Measurements from ENCODE around the gene CACNB2. TPM values are rescaled to one million over a fixed set of nuclear protein-coding genes. Genes with fewer than 3 reads are reported as not detected.
"Not testable (repeated sequence)": the region's sequence is repeated elsewhere in the genome, so short reads cannot be mapped to it uniquely, and the experiment has no call there.

CACNB2 gene
- total RNA-seq, 2 experiments from 2014 or later: not detected

DNA sequence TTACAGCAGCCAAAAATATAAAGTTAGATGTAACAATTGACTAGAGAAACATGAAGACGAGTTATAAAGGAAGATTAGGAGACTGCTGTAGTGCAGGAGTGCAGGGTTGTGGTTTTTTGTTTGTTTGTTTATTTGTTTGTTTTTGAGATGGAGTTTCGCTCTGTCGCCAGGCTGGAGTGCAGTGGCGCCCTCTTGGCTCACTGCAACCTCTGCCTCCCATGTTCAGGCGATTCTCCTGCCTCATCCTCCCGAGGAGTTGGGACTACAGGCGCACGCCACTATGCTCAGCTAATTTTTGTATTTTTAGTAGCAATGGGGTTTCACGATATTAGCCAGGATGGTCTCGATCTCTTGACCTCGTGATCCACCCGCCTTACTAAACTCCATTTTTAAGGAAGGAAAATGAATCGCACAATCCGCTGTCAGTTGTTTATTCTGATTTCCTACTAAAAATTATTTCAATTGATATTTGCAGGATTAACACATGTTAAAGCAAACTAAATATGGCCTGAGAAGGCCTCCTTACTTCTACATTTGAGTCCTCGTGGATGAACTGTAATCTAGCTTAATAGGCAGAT is 277.8 kb downstream of the CACNB2 start:
- no peaks in the 10 kb centered on the region for H3K36me3 Mint-ChIP-seq
- ATAC-seq (ENCODE audit: low read depth) (no peak), DNase-seq (no peak)
- no peak overlapping the region for H3K4me3 Mint-ChIP-seq
- POLR2A ChIA-PET: no interaction called here
- no peak overlapping the region for H3K27ac Mint-ChIP-seq
- no peaks in the 10 kb centered on the region for H3K4me1 Mint-ChIP-seq
- H3K27me3 Mint-ChIP-seq: no peaks in the 10 kb centered on the region
- H3K9me3 Mint-ChIP-seq: peaks cover 2% of the 10 kb centered on the region

DNA sequence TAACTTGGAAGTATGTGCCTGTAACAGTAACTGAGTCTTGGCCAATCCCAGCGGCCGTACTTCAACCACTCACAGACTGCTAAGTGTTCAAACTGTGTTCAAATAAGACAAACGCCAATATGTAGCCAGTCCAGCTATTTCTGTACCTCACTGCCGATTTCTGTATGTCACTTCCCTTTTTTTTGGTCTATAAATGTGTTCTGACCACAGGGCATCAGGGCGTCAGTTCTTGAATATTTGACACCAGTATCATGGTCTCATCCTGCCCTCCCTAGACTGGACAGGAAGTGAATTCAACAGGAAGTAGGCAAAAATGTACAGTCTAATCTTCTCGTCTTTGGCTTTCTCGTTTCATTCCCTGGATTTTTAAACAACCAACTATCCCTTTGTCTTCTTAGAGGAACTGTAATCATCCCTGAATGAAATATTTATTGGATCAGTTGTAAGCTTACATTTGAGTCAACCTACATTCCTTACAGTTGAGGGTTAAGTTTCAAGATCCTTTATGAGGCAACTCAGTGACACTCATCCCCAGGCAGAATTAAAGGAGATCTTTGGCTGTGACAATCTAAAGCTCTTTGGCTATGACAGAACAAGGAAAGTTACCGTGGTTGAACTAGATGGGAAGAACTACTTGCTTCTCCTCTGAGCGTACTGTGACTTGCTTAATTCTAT is 278.5 kb downstream of the CACNB2 start:
- DNase-seq (no peak), ATAC-seq (ENCODE audit: low read depth) (no peak)
- Mint-ChIP-seq H3K4me3 (no peak overlapping the region), H3K4me1 (no peaks in the 10 kb centered on the region), H3K27me3 (no peaks in the 10 kb centered on the region), H3K27ac (no peak overlapping the region), H3K36me3 (no peaks in the 10 kb centered on the region), H3K9me3 (peaks cover 2% of the 10 kb centered on the region)
- POLR2A ChIA-PET: no interaction called here

DNA sequence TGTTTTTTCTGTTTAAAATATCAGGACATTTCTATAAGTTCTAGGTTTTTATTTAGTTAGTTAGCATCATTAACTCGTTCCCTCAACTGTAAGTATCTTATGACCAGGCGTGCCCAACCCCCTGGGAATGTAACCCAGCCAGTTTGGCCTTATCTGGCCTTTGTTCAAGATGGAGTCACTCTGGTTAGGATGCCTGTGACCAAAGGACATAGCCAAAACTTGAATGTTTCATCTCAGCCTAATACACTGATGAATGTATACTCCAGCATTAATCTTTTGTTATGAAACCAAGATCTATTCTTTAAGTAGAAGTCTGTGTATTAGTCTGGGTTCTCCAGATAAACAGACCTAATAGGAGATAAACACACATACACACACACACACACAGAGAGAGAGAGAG is 279.7 kb downstream of the CACNB2 start:
- ATAC-seq (ENCODE audit: low read depth) (no peak), DNase-seq (no peak)
- H3K27me3 Mint-ChIP-seq: no peaks in the 10 kb centered on the region
- POLR2A ChIA-PET: no interaction called here
- no peaks in the 10 kb centered on the region for H3K36me3 Mint-ChIP-seq
- no peaks in the 10 kb centered on the region for H3K4me1 Mint-ChIP-seq
- peaks cover 2% of the 10 kb centered on the region for H3K9me3 Mint-ChIP-seq
- H3K4me3 Mint-ChIP-seq: no peak overlapping the region
- H3K27ac Mint-ChIP-seq: no peak overlapping the region

DNA sequence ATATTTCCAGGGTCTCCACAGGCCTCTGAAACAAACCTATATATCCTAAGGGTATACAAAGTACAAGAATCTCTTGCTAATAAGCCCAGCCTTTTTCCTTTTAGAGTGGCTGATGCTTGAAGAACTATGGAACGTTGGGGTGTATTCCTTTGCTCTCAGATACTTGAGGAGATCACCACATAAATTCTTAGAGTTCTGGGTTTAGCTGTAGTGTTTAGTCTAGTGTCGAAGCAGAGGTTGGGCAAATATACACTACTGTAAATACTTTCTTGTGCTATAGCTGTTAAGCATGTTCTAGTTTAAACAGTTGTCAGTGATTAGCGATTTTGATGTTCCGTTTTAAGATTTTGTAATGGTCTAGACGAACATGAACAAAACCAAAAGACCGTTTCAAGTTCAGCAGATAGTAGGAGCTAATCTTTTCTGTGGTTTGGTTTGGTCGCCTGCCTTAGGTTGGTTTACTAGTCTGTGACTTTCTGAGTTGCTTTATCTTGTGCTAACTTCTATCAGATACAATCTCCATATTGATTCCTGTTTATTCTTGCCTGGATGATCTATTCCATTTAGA is 281.6 kb downstream of the CACNB2 start:
- H3K9me3 Mint-ChIP-seq: no peaks in the 10 kb centered on the region
- H3K4me1 Mint-ChIP-seq: no peaks in the 10 kb centered on the region
- DNase-seq (no peak), ATAC-seq (ENCODE audit: low read depth) (no peak)
- no peak overlapping the region for H3K27ac Mint-ChIP-seq
- peaks cover 3% of the 10 kb centered on the region for H3K27me3 Mint-ChIP-seq
- POLR2A ChIA-PET: no interaction called here
- no peaks in the 10 kb centered on the region for H3K36me3 Mint-ChIP-seq
- no peak overlapping the region for H3K4me3 Mint-ChIP-seq

DNA sequence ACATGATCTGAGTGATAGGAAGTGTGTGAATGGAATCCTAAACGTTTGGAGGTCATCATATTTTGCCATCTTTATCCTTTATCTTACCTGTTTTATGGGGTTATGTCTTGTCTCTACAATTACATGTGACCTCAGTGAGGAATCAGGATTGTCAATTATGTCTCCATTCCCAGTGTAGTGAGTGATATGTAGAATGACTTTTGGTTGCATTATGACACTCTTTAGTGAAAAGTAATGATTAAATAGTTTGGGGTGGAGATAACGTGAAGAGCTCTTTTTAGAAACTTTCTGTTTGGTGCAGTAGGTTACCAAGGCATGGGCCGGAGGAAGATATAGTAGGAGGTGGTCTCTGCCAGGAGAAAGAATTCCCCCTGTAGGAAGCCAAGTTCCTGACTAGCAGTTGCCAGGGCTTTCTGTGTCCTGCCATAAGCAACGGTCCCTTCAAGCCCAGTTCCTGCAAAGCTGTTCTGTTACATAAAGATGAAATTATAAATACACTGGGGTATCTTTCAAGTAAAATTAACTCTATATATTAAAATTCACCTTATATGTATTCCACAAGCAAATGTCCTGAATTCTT is 282.9 kb downstream of the CACNB2 start:
- DNase-seq: no peak
- Mint-ChIP-seq H3K4me1 (no peaks in the 10 kb centered on the region), H3K36me3 (no peaks in the 10 kb centered on the region), H3K27me3 (peaks cover 3% of the 10 kb centered on the region), H3K9me3 (no peaks in the 10 kb centered on the region), H3K4me3 (no peak overlapping the region), H3K27ac (no peak overlapping the region)
- ATAC-seq (ENCODE audit: low read depth): no peak
- POLR2A ChIA-PET: no interaction called here

DNA sequence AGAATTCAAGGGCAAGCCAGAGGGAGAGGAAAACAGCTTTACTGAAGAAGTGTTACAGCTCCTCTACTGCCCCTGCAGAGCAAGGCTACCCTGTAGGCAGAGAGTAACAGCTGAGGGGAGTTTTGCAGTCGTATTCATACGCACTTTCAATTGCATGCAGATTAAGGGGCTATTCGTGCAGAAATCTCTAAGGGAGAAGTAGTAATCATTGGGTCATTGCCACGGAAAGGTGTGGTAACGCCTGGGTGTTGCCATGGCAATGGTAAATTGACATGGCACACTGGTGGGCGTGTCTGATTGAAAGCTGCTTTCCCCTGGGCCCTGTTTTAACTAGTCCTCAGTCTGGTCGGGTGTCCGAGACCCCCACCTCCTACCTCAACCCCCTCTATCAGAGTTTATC is 284.0 kb downstream of the CACNB2 start:
- no peak overlapping the region for H3K27ac Mint-ChIP-seq
- H3K4me1 Mint-ChIP-seq: no peaks in the 10 kb centered on the region
- no peaks in the 10 kb centered on the region for H3K36me3 Mint-ChIP-seq
- peaks cover 7% of the 10 kb centered on the region for H3K27me3 Mint-ChIP-seq
- H3K9me3 Mint-ChIP-seq: no peaks in the 10 kb centered on the region
- no peak overlapping the region for H3K4me3 Mint-ChIP-seq
- ATAC-seq (ENCODE audit: low read depth) (no peak), DNase-seq (no peak)
- POLR2A ChIA-PET: no interaction called here

DNA sequence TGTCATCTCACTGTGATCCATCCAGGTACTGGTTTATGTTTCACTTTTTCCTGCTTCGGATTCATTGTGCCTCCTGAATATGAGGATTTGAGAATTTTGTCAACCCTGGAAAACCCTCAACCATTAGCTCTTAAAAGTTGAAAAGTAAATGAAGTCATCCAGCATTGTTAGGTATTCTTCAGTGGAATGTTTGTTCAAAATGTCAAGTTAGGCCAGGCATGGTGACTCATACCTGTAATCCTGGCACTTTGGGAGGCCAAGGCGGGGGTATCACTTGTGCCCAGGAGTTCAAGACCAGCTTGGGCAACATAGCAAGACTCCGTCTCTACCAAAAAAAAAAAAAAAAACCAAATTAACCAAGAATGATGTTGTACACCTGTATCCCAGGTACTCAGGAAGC is 289.1 kb downstream of the CACNB2 start:
- POLR2A ChIA-PET: interaction anchor here (0.6 kb wide), 1 partner anchor 22 kb away, joined by 4 read pairs; no protein-coding TSS in a partner anchor
- Mint-ChIP-seq H3K4me3 (no peak overlapping the region), H3K27me3 (peaks cover 8% of the 10 kb centered on the region), H3K27ac (no peak overlapping the region), H3K36me3 (no peaks in the 10 kb centered on the region), H3K9me3 (no peaks in the 10 kb centered on the region), H3K4me1 (no peaks in the 10 kb centered on the region)
- ATAC-seq (ENCODE audit: low read depth): no peak
- no peak for DNase-seq

DNA sequence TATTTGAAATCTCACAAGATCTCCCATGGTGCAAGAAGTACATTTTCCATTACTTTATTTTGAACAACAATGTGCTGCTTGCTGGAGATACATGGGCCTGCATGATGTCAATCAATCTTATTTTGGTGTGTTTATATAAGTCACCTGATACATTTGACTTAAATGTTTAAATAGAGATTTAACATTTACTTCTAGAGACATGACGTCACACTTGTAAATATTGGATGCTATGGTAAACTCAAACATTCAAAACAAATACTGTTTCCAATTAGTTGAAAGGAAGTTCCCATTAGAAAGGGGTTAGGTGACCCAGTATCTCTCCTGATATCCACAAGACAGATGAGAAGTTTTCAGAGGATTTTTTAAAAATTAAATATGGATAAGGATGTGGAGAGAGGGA is 296.7 kb downstream of the CACNB2 start:
- POLR2A ChIA-PET: no interaction called here
- H3K27ac Mint-ChIP-seq: no peak overlapping the region
- H3K4me3 Mint-ChIP-seq: no peak overlapping the region
- DNase-seq: no peak
- no peaks in the 10 kb centered on the region for H3K4me1 Mint-ChIP-seq
- no peaks in the 10 kb centered on the region for H3K27me3 Mint-ChIP-seq
- no peaks in the 10 kb centered on the region for H3K36me3 Mint-ChIP-seq
- no peaks in the 10 kb centered on the region for H3K9me3 Mint-ChIP-seq
- no peak for ATAC-seq (ENCODE audit: low read depth)

DNA sequence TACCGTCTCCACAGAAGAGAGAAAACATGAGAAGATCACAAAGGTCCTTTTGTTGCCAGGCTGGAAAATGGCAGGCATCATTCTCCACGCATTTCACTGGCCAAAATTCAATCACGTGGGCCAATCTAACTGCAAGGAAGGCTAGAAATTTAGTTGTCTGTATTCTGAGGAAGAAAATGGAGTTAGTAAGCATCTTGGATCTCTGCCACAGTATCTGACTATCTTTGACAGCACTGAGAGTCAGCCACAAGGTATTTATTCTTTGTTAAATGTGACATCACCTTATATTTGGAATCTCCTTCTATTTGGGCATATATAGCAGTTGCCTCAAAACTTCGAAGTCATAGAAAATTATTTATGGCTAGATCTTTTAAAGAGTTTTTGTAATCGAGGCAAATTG is 297.3 kb downstream of the CACNB2 start:
- no peak overlapping the region for H3K4me3 Mint-ChIP-seq
- H3K9me3 Mint-ChIP-seq: no peaks in the 10 kb centered on the region
- DNase-seq (no peak), ATAC-seq (ENCODE audit: low read depth) (no peak)
- no peaks in the 10 kb centered on the region for H3K36me3 Mint-ChIP-seq
- no peak overlapping the region for H3K27ac Mint-ChIP-seq
- no peaks in the 10 kb centered on the region for H3K27me3 Mint-ChIP-seq
- no peaks in the 10 kb centered on the region for H3K4me1 Mint-ChIP-seq
- POLR2A ChIA-PET: no interaction called here

DNA sequence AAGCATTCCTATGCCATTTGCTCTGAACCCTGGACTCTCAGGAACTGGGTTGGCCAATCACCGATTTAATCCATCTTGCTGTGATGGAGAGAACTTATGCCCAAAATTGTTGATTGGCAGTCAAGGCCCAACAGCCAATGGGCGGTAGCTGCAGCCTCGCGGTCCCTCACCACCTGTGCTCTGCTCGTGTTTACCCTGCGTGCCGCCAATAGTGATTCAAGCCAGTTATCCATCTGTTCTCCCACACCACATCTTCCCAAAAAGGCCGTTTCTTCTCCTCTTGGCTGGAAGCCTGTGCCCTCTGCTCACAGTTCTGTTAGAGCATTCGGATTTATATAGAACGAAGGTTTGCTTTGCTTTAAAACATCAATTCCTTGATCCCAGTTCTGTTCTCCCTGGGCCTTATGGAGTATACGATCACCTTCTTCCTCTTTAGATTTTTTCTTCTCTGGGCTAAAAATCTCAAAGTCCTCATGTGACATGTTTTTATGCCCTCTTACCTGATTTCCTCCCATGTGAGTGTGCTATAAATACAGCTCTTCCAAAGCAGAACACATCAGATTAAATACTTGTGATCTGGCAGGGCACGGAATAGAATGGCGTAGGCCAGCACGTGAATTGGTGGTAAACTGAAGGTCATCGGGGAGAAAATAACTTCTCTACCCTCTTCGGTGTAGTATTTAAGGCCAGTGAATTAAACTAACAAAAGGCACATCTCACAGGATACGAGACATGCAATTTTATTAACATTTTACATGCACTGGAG is 298.3 kb downstream of the CACNB2 start:
- no peak overlapping the region for H3K27ac Mint-ChIP-seq
- H3K4me1 Mint-ChIP-seq: no peaks in the 10 kb centered on the region
- no peaks in the 10 kb centered on the region for H3K36me3 Mint-ChIP-seq
- ATAC-seq (ENCODE audit: low read depth): no peak
- POLR2A ChIA-PET: no interaction called here
- H3K4me3 Mint-ChIP-seq: no peak overlapping the region
- no peak for DNase-seq
- no peaks in the 10 kb centered on the region for H3K9me3 Mint-ChIP-seq
- H3K27me3 Mint-ChIP-seq: no peaks in the 10 kb centered on the region

DNA sequence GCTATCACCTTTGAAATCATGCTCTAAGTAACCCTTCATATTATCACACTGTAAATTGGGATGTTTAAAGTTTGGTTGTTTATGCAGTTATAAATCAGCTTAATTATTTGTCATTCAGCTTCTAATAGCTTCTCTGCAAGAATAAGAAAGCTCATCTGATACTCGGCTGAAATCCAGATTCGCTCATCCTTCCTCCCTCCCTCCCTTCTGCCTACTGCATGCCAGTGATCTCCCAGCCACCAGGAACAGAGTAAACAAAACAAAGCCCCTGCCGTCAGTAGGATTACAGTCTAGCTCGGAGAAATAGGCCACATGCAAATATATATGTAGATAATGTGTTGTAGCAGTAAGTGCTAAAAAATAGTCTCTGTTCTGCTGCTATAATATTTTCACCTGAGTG is 299.4 kb downstream of the CACNB2 start:
- no peaks in the 10 kb centered on the region for H3K27me3 Mint-ChIP-seq
- DNase-seq: no peak
- ATAC-seq (ENCODE audit: low read depth): no peak
- H3K36me3 Mint-ChIP-seq: no peaks in the 10 kb centered on the region
- no peak overlapping the region for H3K27ac Mint-ChIP-seq
- no peaks in the 10 kb centered on the region for H3K9me3 Mint-ChIP-seq
- H3K4me3 Mint-ChIP-seq: no peak overlapping the region
- POLR2A ChIA-PET: no interaction called here
- H3K4me1 Mint-ChIP-seq: no peaks in the 10 kb centered on the region

DNA sequence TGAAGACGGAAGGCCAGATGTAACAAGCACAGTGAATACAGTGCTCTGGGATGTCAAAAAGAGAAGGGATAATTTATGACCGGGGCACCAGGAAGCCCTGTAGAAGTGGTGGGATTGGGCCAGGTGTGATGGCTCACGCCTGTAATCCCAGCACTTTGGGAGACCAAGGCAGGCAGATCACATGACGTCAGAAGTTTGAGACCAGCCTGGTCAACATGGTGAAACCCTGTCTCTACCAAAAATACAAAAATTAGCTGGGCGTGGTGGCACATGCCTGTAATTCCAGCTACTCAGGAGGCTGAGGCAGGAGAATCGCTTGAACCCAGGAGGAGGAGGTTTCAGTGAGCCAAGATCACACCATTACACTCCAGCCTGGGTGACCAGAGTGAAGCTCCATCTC is 305.4 kb downstream of the CACNB2 start:
- H3K9me3 Mint-ChIP-seq; H3K36me3 Mint-ChIP-seq; H3K27me3 Mint-ChIP-seq; H3K4me1 Mint-ChIP-seq; POLR2A ChIA-PET; H3K4me3 Mint-ChIP-seq; ATAC-seq (ENCODE audit: low read depth); DNase-seq; H3K27ac Mint-ChIP-seq: not testable (repeated sequence)

DNA sequence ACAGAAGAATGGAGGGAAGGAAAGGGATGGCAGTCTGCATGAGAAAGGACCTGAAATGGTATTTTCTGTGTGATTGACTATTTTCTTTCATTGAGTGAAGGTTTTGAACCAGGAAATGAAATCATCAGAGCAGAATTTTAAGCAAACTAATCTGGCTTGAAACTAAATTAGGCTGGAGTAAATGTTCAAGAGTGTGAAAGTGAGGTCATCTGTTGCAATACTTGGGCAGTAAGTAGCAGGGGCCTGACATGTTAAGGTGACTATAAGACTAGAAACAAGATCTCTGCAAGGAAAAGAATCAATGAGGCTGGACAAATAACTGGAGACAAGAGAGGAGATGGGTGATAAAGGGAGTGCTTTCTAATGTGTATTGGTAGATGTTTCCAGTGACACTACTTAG is 306.0 kb downstream of the CACNB2 start:
- Mint-ChIP-seq H3K9me3 (peaks cover 2% of the 10 kb centered on the region), H3K27me3 (no peaks in the 10 kb centered on the region), H3K4me3 (no peak overlapping the region), H3K4me1 (no peaks in the 10 kb centered on the region), H3K36me3 (no peaks in the 10 kb centered on the region), H3K27ac (no peak overlapping the region)
- ATAC-seq (ENCODE audit: low read depth) (no peak), DNase-seq (no peak)
- POLR2A ChIA-PET: no interaction called here

DNA sequence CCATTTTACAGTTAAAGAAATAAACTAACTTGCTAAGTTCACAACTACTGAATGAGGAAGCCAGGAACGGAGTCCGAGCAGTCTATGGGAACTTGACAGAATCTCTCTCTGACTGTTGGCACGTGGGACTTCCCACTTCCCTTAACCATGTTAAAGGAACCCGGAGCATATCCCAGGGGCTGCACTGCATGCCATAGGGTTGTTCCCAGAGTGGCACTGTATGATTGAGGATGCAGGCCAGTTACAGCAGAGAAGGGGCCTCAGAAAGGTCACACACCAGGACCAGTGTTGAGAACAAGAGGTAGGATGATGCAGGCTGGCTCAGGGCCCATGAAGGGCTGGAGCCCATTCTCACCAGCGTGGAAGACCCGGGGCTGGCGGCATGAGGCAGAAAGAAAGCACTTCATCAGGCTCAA is 309.4 kb downstream of the CACNB2 start:
- Mint-ChIP-seq H3K36me3 (no peaks in the 10 kb centered on the region), H3K9me3 (peaks cover 2% of the 10 kb centered on the region), H3K4me3 (no peak overlapping the region), H3K27me3 (no peaks in the 10 kb centered on the region), H3K4me1 (no peaks in the 10 kb centered on the region), H3K27ac (no peak overlapping the region)
- ATAC-seq (ENCODE audit: low read depth) (no peak), DNase-seq (no peak)
- POLR2A ChIA-PET: no interaction called here
